GM23248 (cell line): ENCODE results near the gene SLC8A1.

Source experiments
- EZH2 ChIP-seq: fragments of 200-600 bp; sonication (generic); IDR thresholded peaks from 2 replicates; pipeline ENCODE4 v1.6.1; 2018; ENCODE audit warnings: antibody characterized with exemption, mild to moderate bottlenecking; ENCODE audit not compliant: insufficient read depth, poor library complexity, severe bottlenecking
- EZH2phosphoT487 ChIP-seq: fragments of 200-600 bp; sonication (generic); IDR thresholded peaks from 2 replicates; pipeline ENCODE4 v1.6.1; 2018; ENCODE audit warnings: antibody characterized with exemption, moderate library complexity, mild to moderate bottlenecking, low read depth; ENCODE audit not compliant: insufficient read depth

DNA sequence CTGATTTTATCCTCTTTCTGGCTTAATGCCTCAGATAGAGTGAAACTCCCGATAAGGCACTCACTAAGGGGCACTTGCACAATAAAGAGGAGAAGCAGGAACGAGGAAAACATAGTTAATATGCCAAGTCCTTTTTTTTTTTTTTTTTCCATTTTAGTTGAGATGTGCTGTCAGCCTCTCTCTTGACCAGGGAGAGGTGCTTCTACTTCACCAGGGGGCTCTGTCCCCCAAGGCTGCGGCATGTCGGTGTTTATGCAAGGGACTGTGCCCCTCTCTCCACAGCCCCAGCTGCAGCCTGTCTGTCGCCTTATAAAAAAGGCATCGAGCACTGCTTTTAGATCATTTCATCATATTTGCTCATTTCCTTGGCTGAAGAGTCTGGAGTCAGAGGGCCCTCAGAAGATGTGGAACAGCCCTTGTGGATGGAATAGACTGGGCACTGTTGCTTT, 178.1 kb downstream of the SLC8A1 start:
- TF ChIP-seq EZH2phosphoT487 (no peak), EZH2 (no peak)
